IMR-90 (cell line): ENCODE data around the gene NPHP4.

Experiments
- CTCF ChIP-seq: conservative IDR thresholded peaks from 2 replicates; pipeline ENCODE4 v1.5.1; 2012; ENCODE audit warnings: mild to moderate bottlenecking, low read depth, low read length, improper control_type of control experiment
- ELK1 ChIP-seq: fragments of 150-350 bp; IDR thresholded peaks from 2 replicates; pipeline ENCODE4 v1.6.1; 2016; ENCODE audit warnings: low read depth, mild to moderate bottlenecking, low read length, moderate library complexity, borderline replicate concordance
- FOS ChIP-seq: fragments of 150-350 bp; IDR thresholded peaks from 2 replicates; pipeline ENCODE4 v1.6.1; 2016; ENCODE audit warnings: low read depth, low read length
- MAFK ChIP-seq: IDR thresholded peaks from 2 replicates; pipeline ENCODE4 v1.6.1; 2012; ENCODE audit warnings: low read depth, low read length, improper control_type of control experiment
- MAZ ChIP-seq: IDR thresholded peaks from 2 replicates; pipeline ENCODE4 v1.6.1; 2012; ENCODE audit warnings: low read depth, mild to moderate bottlenecking, low read length, improper control_type of control experiment, moderate library complexity, borderline replicate concordance
- POLR2A ChIP-seq: IDR thresholded peaks from 2 replicates; pipeline ENCODE4 v1.6.1; 2012; ENCODE audit warnings: mild to moderate bottlenecking, low read depth, low read length
- RAD21 ChIP-seq: IDR thresholded peaks from 2 replicates; pipeline ENCODE4 v1.6.1; 2012; ENCODE audit warnings: low read length, improper control_type of control experiment
- RCOR1 ChIP-seq: IDR thresholded peaks from 2 replicates; pipeline ENCODE4 v1.6.1; 2012; ENCODE audit warnings: mild to moderate bottlenecking, low read length, improper control_type of control experiment; ENCODE audit not compliant: insufficient replicate concordance
- RFX5 ChIP-seq: IDR thresholded peaks from 2 replicates; pipeline ENCODE4 v1.8.0; 2012; ENCODE audit warnings: low read depth, mild to moderate bottlenecking, low read length, moderate library complexity
- SMC3 ChIP-seq: fragments of 150-350 bp; IDR thresholded peaks from 2 replicates; pipeline ENCODE4 v1.6.1; 2016; ENCODE audit warnings: low read depth, mild to moderate bottlenecking, antibody characterized with exemption, low read length, moderate library complexity
- USF2 ChIP-seq: fragments of 150-350 bp; IDR thresholded peaks from 2 replicates; pipeline ENCODE4 v1.6.1; 2017; ENCODE audit warnings: mild to moderate bottlenecking, antibody characterized with exemption, low read length, low read depth

- TF ChIP-seq SMC3, result no peak
- no peak for TF ChIP-seq CTCF
- TF ChIP-seq POLR2A, result no peak
- TF ChIP-seq RFX5, result no peak
- no peak for TF ChIP-seq RCOR1
- no peak for TF ChIP-seq MAFK
- no peak for TF ChIP-seq ELK1
- no peak for TF ChIP-seq USF2
- TF ChIP-seq RAD21, result no peak
- TF ChIP-seq MAZ, result no peak
- no peak for TF ChIP-seq FOS
Observed at GRCh38 chr1:5896706-5897660, 95.2 kb downstream of the NPHP4 start.
